ENCODE results near the gene SLC38A2. TPM values are rescaled to one million over a fixed set of nuclear protein-coding genes. Genes with fewer than 3 reads are reported as not detected.

The SLC38A2 gene
- total RNA-seq, 1 donor from 2014 or later, result 144 TPM

DNA sequence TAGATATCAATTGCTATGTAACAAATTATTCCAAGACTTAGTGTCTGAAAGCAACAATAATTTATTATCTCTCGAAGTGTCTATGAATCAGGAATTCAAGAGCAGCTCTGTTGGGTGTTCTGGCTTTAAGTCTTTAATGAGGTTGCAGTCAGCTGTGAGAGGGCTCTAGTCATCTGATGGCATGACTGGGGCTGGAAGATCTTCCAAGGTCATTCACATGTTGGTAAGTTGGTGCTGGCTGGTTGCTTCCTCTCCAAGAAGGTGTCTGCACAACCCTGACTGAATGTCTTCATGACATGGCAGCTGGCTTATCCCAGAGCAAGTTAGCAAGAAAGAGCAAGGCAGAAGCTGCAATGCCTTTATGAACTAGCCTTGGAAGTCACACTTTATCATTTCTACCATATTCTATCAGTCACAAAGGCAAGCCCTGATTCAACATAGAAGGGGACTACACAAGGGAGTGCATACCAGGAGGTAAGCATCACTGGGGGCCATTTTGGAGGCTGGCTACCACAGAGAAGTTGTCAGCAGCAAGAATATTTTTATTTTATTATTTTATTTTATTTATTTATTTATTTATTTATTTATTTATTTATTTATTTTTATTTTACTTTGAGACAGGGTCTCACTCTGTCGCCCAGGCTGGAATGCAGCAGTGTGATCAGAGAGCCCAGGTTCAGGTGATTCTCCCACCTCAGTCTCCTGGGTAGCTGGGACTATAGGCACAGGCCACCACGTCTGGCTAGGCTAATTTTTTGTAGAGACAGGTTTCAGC is 7.6 kb upstream of the SLC38A2 start:
- no peak overlapping the region for H3K9ac ChIP-seq (ENCODE audit: low read depth in 1 of 3, low read length in 3 of 3)
- peaks cover 7 to 20% (median 7%) of the 10 kb centered on the region in 3 donors for H3K4me1 ChIP-seq (ENCODE audit: control insufficient read depth in 3 of 3, insufficient read depth in 3 of 3, low read length in 3 of 3)
- no peak overlapping the region for H3K4me3 ChIP-seq (ENCODE audit: low read length in 3 of 3)
- H3K27me3 ChIP-seq (ENCODE audit: control insufficient read depth in 3 of 3, insufficient read depth in 3 of 3, low read length in 3 of 3), result no peaks in the 10 kb centered on the region
- H3K36me3 ChIP-seq (ENCODE audit: control insufficient read depth in 3 of 3, insufficient read depth in 3 of 3, low read length in 3 of 3), result peaks cover 0 to 2% (median 0%) of the 10 kb centered on the region in 3 donors
- H3K27ac ChIP-seq (ENCODE audit: low read depth, low read length), result no peak overlapping the region
- no peaks in the 10 kb centered on the region for H3K9me3 ChIP-seq (ENCODE audit: control insufficient read depth in 3 of 3, low read length in 3 of 3)

DNA sequence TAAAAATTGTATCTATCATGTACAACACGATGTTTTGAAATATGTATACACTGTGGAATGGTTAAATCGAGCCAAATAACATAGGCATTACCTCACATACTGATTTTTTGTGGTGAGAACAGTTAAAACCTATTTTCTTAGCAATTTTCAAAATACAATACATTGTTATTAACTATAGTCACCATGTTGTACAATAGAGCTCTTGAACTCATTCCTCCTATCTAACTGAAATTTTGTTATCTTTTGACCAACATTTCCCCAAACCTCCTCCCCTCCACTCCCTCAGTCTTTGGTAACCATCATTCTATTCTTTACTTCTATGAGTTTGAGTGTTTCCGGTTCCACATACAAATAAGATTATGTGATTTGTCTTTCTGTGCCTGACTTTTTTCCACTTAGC is 6.8 kb upstream of the SLC38A2 start:
- Histone ChIP-seq H3K27me3 (ENCODE audit: control insufficient read depth in 3 of 3, insufficient read depth in 3 of 3, low read length in 3 of 3) (no peaks in the 10 kb centered on the region), H3K9me3 (ENCODE audit: control insufficient read depth in 3 of 3, low read length in 3 of 3) (no peaks in the 10 kb centered on the region), H3K4me3 (ENCODE audit: low read length in 3 of 3) (no peak overlapping the region), H3K27ac (ENCODE audit: low read depth, low read length) (no peak overlapping the region), H3K9ac (ENCODE audit: low read depth in 1 of 3, low read length in 3 of 3) (no peak overlapping the region), H3K4me1 (ENCODE audit: control insufficient read depth in 3 of 3, insufficient read depth in 3 of 3, low read length in 3 of 3) (peaks cover 6 to 12% (median 7%) of the 10 kb centered on the region in 3 donors), H3K36me3 (ENCODE audit: control insufficient read depth in 3 of 3, insufficient read depth in 3 of 3, low read length in 3 of 3) (peaks cover 0 to 2% (median 0%) of the 10 kb centered on the region in 3 donors)

DNA sequence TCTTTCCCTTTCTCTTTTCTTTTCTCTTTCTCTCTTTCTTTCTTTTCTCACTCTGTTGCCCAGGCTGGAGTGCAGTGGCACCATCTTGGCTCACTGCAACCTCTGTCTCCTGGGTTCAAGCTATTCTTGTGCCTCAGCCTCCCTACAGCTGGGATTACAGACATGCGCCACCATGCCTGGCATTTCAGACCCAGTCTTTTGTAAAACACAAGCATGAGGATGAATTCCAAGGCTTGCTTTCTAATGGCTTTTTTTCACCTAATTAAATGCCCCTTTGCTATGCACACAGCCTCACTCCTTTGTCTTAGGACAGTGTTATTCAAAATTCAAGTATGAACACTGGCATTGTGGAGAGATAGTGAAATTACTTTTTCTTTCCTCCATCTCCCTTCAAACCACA is 6.0 kb upstream of the SLC38A2 start:
- peaks cover 9 to 15% (median 12%) of the 10 kb centered on the region in 3 donors for H3K4me1 ChIP-seq (ENCODE audit: control insufficient read depth in 3 of 3, insufficient read depth in 3 of 3, low read length in 3 of 3)
- no peak overlapping the region for H3K9ac ChIP-seq (ENCODE audit: low read depth in 1 of 3, low read length in 3 of 3)
- H3K36me3 ChIP-seq (ENCODE audit: control insufficient read depth in 3 of 3, insufficient read depth in 3 of 3, low read length in 3 of 3), result peaks cover 0 to 2% (median 0%) of the 10 kb centered on the region in 3 donors
- no peak overlapping the region for H3K27ac ChIP-seq (ENCODE audit: low read depth, low read length)
- no peak overlapping the region for H3K4me3 ChIP-seq (ENCODE audit: low read length in 3 of 3)
- no peaks in the 10 kb centered on the region for H3K9me3 ChIP-seq (ENCODE audit: control insufficient read depth in 3 of 3, low read length in 3 of 3)
- H3K27me3 ChIP-seq (ENCODE audit: control insufficient read depth in 3 of 3, insufficient read depth in 3 of 3, low read length in 3 of 3), result no peaks in the 10 kb centered on the region

DNA sequence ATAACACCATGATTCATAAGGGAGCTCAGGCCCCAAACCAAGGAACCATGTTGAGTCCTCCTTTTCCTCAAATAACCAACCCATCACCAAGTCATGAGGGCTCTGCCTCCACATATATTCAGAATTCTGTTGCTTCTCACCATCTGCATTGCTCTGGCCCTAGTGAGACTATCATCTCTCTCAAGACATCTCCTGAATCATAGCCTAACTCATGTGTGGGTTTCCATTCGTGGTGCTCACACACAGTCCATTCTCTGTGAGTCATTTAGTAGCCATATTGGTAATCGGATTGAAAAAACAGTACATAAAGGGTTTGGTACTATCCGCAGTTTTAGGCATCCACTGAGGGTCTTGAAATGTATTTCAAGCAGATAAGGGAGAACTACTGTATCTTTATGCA is 5.1 kb upstream of the SLC38A2 start:
- Histone ChIP-seq H3K27ac (ENCODE audit: low read depth, low read length) (no peak overlapping the region), H3K4me3 (ENCODE audit: low read length in 3 of 3) (no peak overlapping the region), H3K36me3 (ENCODE audit: control insufficient read depth in 3 of 3, insufficient read depth in 3 of 3, low read length in 3 of 3) (peaks cover 0 to 2% (median 0%) of the 10 kb centered on the region in 3 donors), H3K9ac (ENCODE audit: low read depth in 1 of 3, low read length in 3 of 3) (no peak overlapping the region), H3K27me3 (ENCODE audit: control insufficient read depth in 3 of 3, insufficient read depth in 3 of 3, low read length in 3 of 3) (no peaks in the 10 kb centered on the region), H3K9me3 (ENCODE audit: control insufficient read depth in 3 of 3, low read length in 3 of 3) (no peaks in the 10 kb centered on the region), H3K4me1 (ENCODE audit: control insufficient read depth in 3 of 3, insufficient read depth in 3 of 3, low read length in 3 of 3) (peaks cover 11 to 19% (median 12%) of the 10 kb centered on the region in 3 donors)

DNA sequence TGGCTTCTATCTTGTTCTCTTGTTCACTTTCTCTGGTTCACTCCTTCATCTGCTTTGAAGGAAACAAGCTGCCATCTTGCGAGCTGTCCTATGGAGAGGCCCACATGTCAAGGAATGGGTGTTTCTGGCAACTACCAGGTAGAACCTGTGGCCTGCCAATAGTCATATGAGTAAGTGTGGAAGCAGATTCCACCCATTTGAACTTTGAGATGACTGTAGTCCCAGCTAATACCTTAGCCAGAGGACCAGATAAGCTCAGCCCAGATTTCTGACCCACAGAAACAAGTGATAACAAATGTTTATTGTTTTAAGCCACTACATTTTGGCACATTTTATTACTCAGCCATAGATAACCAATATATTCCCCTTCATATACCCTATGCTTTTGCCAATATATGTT is 4.0 kb upstream of the SLC38A2 start:
- no peaks in the 10 kb centered on the region for H3K27me3 ChIP-seq (ENCODE audit: control insufficient read depth in 3 of 3, insufficient read depth in 3 of 3, low read length in 3 of 3)
- no peak overlapping the region for H3K4me3 ChIP-seq (ENCODE audit: low read length in 3 of 3)
- no peak overlapping the region for H3K9ac ChIP-seq (ENCODE audit: low read depth in 1 of 3, low read length in 3 of 3)
- peaks cover 0 to 6% (median 0%) of the 10 kb centered on the region in 3 donors for H3K36me3 ChIP-seq (ENCODE audit: control insufficient read depth in 3 of 3, insufficient read depth in 3 of 3, low read length in 3 of 3)
- H3K4me1 ChIP-seq (ENCODE audit: control insufficient read depth in 3 of 3, insufficient read depth in 3 of 3, low read length in 3 of 3), result peaks cover 6 to 13% (median 12%) of the 10 kb centered on the region in 3 donors
- H3K27ac ChIP-seq (ENCODE audit: low read depth, low read length), result no peak overlapping the region
- H3K9me3 ChIP-seq (ENCODE audit: control insufficient read depth in 3 of 3, low read length in 3 of 3), result no peaks in the 10 kb centered on the region

DNA sequence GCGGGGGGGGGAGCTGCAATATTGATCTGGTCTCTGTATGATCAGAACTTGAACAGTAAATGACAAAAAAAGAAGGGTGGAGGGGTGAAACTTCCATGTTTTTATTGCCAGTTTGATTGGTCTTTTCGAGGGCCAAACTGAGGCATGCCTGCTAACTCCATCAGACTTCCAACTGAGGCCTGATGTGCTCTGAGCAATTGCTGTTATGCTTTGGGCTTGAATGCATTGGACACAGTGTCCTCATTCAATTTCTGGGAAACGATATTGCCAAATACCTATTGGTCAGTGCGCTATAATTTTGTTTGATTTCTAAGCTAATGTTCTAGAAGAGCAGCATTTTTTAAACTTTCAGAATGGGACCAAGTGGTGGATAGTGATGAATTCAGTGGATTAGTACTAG is 2.1 kb upstream of the SLC38A2 start:
- Histone ChIP-seq H3K27me3 (ENCODE audit: control insufficient read depth in 3 of 3, insufficient read depth in 3 of 3, low read length in 3 of 3) (no peaks in the 10 kb centered on the region), H3K9me3 (ENCODE audit: control insufficient read depth in 3 of 3, low read length in 3 of 3) (no peaks in the 10 kb centered on the region), H3K9ac (ENCODE audit: low read depth in 1 of 3, low read length in 3 of 3) (no peak overlapping the region), H3K36me3 (ENCODE audit: control insufficient read depth in 3 of 3, insufficient read depth in 3 of 3, low read length in 3 of 3) (peaks cover 11 to 17% (median 14%) of the 10 kb centered on the region in 3 donors), H3K4me1 (ENCODE audit: control insufficient read depth in 3 of 3, insufficient read depth in 3 of 3, low read length in 3 of 3) (peaks cover 14 to 28% (median 21%) of the 10 kb centered on the region in 3 donors), H3K4me3 (ENCODE audit: low read length in 3 of 3) (no peak overlapping the region), H3K27ac (ENCODE audit: low read depth, low read length) (peak overlapping the region; percentile 98)

DNA sequence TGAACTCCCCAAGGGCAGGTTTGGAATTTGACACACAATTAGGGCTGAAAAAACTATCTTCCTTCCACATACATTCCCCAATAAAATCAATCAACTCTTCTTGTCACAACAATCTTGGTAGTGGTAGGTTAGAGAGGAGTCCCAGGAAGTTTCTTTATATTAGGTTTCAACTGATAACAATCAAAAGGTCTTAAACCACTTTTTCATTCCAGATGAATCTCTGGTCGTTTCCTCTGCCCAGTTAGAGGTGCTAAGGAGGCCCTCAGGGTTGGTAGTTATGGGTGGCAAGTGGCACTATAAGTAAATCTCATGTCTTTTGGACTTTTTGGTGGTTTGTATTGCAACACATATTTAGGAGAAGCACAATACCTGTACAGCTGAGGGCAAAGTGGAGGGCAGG is 1.7 kb upstream of the SLC38A2 start:
- H3K27ac ChIP-seq (ENCODE audit: low read depth, low read length), result peak overlapping the region; percentile 98
- peaks cover 15 to 19% (median 18%) of the 10 kb centered on the region in 3 donors for H3K36me3 ChIP-seq (ENCODE audit: control insufficient read depth in 3 of 3, insufficient read depth in 3 of 3, low read length in 3 of 3)
- H3K9me3 ChIP-seq (ENCODE audit: control insufficient read depth in 3 of 3, low read length in 3 of 3), result no peaks in the 10 kb centered on the region
- H3K4me3 ChIP-seq (ENCODE audit: low read length in 3 of 3), result peak overlapping the region in 1 of 3 donors; percentile 20
- H3K4me1 ChIP-seq (ENCODE audit: control insufficient read depth in 3 of 3, insufficient read depth in 3 of 3, low read length in 3 of 3), result peaks cover 18 to 32% (median 25%) of the 10 kb centered on the region in 3 donors
- no peaks in the 10 kb centered on the region for H3K27me3 ChIP-seq (ENCODE audit: control insufficient read depth in 3 of 3, insufficient read depth in 3 of 3, low read length in 3 of 3)
- H3K9ac ChIP-seq (ENCODE audit: low read depth in 1 of 3, low read length in 3 of 3), result no peak overlapping the region

DNA sequence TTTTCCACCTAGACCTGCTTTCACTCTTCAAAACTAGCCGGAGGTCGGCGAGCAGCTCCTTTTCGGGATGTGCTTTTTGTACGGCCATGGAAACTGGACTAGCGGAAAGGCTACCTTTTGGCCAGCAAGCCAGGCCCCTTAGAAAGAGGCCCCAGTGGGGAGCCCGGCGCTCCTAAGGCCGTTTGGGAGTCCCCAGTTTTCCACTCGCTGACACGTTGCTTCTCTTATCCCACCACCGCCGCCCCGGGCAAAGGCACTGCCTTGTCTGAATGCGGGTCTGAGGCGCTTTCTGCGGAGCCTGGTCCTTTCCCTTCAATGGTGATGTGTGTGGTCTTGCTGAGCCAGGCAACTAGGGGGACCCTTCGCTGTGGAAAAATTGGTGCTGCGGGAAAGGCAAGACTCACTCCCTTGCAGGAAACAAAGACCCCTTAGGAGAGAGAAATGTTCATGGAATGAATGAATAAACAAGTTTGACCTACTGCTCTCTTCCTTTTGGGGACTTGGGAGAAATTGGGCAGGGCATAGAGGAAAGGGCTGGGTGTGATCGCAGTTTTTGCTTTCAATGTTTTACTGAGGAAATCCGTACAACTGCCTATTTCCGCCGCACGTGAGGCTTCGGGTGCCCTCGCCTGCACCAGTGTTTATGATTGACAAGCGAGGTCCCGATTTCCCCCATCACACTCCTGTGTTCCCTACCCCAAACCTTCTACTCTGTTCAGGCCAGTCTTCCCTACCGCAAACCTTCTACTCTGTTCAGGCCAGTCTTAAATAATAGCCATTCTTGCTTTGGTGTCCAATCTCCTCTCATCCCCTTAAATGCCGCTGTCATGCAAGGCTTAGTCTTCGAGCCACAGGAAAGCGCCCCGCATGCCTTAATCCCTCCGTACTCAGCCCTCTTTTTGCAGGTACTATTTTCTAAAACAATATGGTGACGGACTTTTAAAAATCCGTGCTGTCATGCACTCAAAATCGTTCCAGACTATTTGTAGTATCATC is 1.0 kb upstream of the SLC38A2 start:
- Histone ChIP-seq H3K27me3 (ENCODE audit: control insufficient read depth in 3 of 3, insufficient read depth in 3 of 3, low read length in 3 of 3) (no peaks in the 10 kb centered on the region), H3K9ac (ENCODE audit: low read depth in 1 of 3, low read length in 3 of 3) (peak overlapping the region; percentile 82 to 97 (median 94)), H3K4me3 (ENCODE audit: low read length in 3 of 3) (peak overlapping the region; percentile 78 to 95 (median 92)), H3K9me3 (ENCODE audit: control insufficient read depth in 3 of 3, low read length in 3 of 3) (no peaks in the 10 kb centered on the region), H3K4me1 (ENCODE audit: control insufficient read depth in 3 of 3, insufficient read depth in 3 of 3, low read length in 3 of 3) (peaks cover 25 to 39% (median 32%) of the 10 kb centered on the region in 3 donors), H3K36me3 (ENCODE audit: control insufficient read depth in 3 of 3, insufficient read depth in 3 of 3, low read length in 3 of 3) (peaks cover 19 to 25% (median 22%) of the 10 kb centered on the region in 3 donors), H3K27ac (ENCODE audit: low read depth, low read length) (peak overlapping the region; percentile 98)

DNA sequence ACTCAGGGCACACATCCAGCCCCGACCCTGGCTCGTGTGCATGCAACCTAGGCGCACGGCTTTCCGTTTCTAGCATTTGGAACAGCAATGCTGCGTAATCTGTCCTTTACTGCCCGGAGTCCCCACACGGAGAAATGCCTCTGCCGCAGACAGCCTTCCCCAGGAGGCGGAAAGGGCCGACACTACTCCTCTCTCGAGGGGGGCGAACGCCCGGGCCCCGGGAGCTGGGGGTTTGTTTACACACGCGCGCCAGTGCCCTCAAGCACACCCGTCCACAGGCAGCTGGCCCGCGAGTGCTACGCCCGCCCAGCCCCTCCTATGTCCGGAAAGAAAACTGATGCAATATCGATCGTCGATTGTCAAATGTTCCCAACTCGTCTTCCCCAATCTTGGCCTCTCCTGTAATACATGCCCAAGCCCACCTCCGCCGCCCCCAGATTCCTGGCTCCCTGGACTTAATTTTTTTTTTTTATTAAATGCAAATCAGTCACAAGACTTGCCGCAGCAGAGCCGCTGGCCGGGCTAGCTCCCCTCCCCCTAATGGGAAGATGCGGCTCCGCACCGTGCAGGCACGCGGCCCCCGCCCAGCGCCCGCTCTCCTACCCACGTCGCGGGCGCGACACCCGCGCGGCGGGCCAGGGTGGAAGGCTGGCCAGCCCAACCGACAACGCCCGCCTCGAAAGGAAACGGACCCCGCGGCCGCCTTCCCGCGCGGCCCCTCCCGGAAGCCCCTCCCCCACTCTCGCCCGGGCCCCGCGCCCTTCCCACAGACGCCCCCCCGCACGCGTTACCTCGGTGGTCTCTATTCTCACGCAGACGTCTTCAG is 642 bp downstream of the SLC38A2 start:
- Histone ChIP-seq H3K4me3 (ENCODE audit: low read length in 3 of 3) (peak overlapping the region; percentile 95 to 99 (median 95)), H3K36me3 (ENCODE audit: control insufficient read depth in 3 of 3, insufficient read depth in 3 of 3, low read length in 3 of 3) (peaks cover 30 to 41% (median 36%) of the 10 kb centered on the region in 3 donors), H3K27me3 (ENCODE audit: control insufficient read depth in 3 of 3, insufficient read depth in 3 of 3, low read length in 3 of 3) (no peaks in the 10 kb centered on the region), H3K27ac (ENCODE audit: low read depth, low read length) (peak overlapping the region; percentile 98), H3K9me3 (ENCODE audit: control insufficient read depth in 3 of 3, low read length in 3 of 3) (no peaks in the 10 kb centered on the region), H3K4me1 (ENCODE audit: control insufficient read depth in 3 of 3, insufficient read depth in 3 of 3, low read length in 3 of 3) (peaks cover 42 to 54% (median 47%) of the 10 kb centered on the region in 3 donors), H3K9ac (ENCODE audit: low read depth in 1 of 3, low read length in 3 of 3) (peak overlapping the region; percentile 82 to 97 (median 94))
